ENCODE results near the gene TBCK.
"Not testable (repeated sequence)": the region's sequence is repeated elsewhere in the genome, so short reads cannot be mapped to it uniquely, and the experiment has no call there.

TBCK gene

GRCh38 chr4:106329041-106329618 lies 13.1 kb upstream of the TBCK start:
- TF ChIP-seq SPI1 (IDR thresholded peaks at IDR 0.05; ENCODE audit: low read depth, low read length), result no peak
- no peak for TF ChIP-seq POLR2AphosphoS5 (IDR thresholded peaks at IDR 0.05; ENCODE audit: low read depth, low read length)
- no peak for TF ChIP-seq TAF1 (IDR thresholded peaks at IDR 0.05; ENCODE audit: low read depth, low read length)
- TF ChIP-seq POU2F2 (IDR thresholded peaks at IDR 0.05; ENCODE audit: low read depth, low read length), result no peak
- no peak for TF ChIP-seq POLR2A (IDR thresholded peaks at IDR 0.05; ENCODE audit: low read depth, low read length)
- TF ChIP-seq PAX5 (IDR thresholded peaks at IDR 0.05; ENCODE audit: insufficient read depth, low read length, severe bottlenecking), result no peak
- FAIRE-seq (peak; percentile 75), DNase-seq (ENCODE audit: insufficient read length, low spot score) (no peak)

DNA sequence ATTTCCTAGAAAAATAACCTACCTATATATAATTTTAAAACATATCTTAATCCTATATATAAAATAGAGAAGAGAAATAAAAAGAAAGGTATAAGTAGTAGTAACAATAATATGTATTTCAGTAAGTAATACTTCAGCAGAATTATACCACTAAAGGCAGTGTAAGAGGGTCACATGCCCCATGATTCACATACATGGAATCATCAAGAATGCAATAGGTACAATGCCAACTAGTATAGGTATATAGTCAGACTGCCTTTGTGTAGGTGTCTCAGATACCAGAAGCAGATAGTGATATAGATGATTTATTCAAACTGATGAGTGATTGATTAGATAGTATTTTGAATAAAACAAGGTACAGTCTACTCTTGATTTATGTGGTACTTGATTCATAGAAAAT lies 9.8 kb upstream of the TBCK start:
- TF ChIP-seq POU2F2 (IDR thresholded peaks at IDR 0.05; ENCODE audit: low read depth, low read length), result no peak
- no peak for TF ChIP-seq PAX5 (IDR thresholded peaks at IDR 0.05; ENCODE audit: insufficient read depth, low read length, severe bottlenecking)
- no peak for TF ChIP-seq SPI1 (IDR thresholded peaks at IDR 0.05; ENCODE audit: low read depth, low read length)
- no peak for FAIRE-seq
- no peak for DNase-seq (ENCODE audit: insufficient read length, low spot score)

- TF ChIP-seq POLR2A (IDR thresholded peaks at IDR 0.05; ENCODE audit: low read depth, low read length) (no peak), PAX5 (IDR thresholded peaks at IDR 0.05; ENCODE audit: insufficient read depth, low read length, severe bottlenecking) (no peak), SPI1 (IDR thresholded peaks at IDR 0.05; ENCODE audit: low read depth, low read length) (no peak), POU2F2 (IDR thresholded peaks at IDR 0.05; ENCODE audit: low read depth, low read length) (no peak), POLR2AphosphoS5 (IDR thresholded peaks at IDR 0.05; ENCODE audit: low read depth, low read length) (no peak), TAF1 (IDR thresholded peaks at IDR 0.05; ENCODE audit: low read depth, low read length) (no peak)
- FAIRE-seq, result no peak
- no peak for DNase-seq (ENCODE audit: insufficient read length, low spot score)
These were observed 7.1 kb upstream of the TBCK start for GRCh38 chr4:106323119-106323518.

- DNase-seq (ENCODE audit: insufficient read length, low spot score); FAIRE-seq: not testable (repeated sequence)
These were observed 5.8 kb upstream of the TBCK start for GRCh38 chr4:106321814-106322213.

DNA sequence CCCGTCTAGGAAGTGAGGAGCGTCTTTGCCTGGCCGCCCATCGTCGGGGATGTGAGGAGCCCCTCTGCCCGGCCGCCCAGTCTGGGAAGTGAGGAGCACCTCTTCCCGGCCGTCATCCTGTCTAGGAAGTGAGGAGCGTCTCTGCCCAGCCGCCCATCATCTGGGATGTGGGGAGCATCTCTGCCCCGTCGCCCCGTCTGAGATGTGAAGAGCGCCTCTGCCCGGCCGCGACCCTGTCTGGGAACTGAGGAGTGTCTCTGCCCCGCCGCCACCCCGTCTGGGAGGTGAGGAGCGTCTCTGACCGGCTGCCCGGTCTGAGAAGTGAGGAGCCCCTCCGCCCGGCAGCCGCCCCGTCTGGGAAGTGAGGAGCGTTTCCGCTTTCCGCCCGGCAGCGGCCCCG lies 5.2 kb upstream of the TBCK start:
- not testable (repeated sequence) for DNase-seq (ENCODE audit: insufficient read length, low spot score); FAIRE-seq

- no peak for DNase-seq (ENCODE audit: insufficient read length, low spot score)
- TF ChIP-seq POLR2A (IDR thresholded peaks at IDR 0.05; ENCODE audit: low read depth, low read length) (no peak), POU2F2 (IDR thresholded peaks at IDR 0.05; ENCODE audit: low read depth, low read length) (no peak), SPI1 (IDR thresholded peaks at IDR 0.05; ENCODE audit: low read depth, low read length) (no peak), POLR2AphosphoS5 (IDR thresholded peaks at IDR 0.05; ENCODE audit: low read depth, low read length) (no peak), PAX5 (IDR thresholded peaks at IDR 0.05; ENCODE audit: insufficient read depth, low read length, severe bottlenecking) (no peak), TAF1 (IDR thresholded peaks at IDR 0.05; ENCODE audit: low read depth, low read length) (no peak)
- no peak for FAIRE-seq
These were observed 4.2 kb upstream of the TBCK start for GRCh38 chr4:106320235-106320634.

GRCh38 chr4:106318511-106318910 lies 2.5 kb upstream of the TBCK start:
- no peak for DNase-seq (ENCODE audit: insufficient read length, low spot score)
- no peak for FAIRE-seq
- no peak for TF ChIP-seq SPI1 (IDR thresholded peaks at IDR 0.05; ENCODE audit: low read depth, low read length)

DNA sequence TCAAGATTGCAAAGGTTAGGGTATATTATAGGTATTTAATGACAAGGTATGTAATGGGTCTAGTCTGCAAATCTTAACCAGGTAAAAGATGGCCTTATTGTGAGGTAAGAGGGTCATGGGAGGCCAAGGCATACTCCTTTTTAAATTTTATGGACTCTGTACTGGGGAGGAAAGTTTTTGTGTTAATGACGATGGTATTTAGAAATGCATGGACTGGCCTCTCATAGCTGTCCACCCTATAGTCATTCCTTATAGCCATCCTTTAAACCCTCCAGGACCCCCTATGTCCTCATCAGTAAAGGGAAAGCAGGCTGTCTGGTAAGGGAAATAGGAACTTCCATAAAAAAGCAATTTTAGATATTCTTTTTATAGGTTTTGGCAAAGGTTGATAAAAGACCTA lies 1.8 kb upstream of the TBCK start:
- FAIRE-seq (peak; percentile 23), DNase-seq (ENCODE audit: insufficient read length, low spot score) (no peak)
- TF ChIP-seq POLR2AphosphoS5 (IDR thresholded peaks at IDR 0.05; ENCODE audit: low read depth, low read length) (no peak), TAF1 (IDR thresholded peaks at IDR 0.05; ENCODE audit: low read depth, low read length) (no peak), POU2F2 (IDR thresholded peaks at IDR 0.05; ENCODE audit: low read depth, low read length) (no peak), PAX5 (IDR thresholded peaks at IDR 0.05; ENCODE audit: insufficient read depth, low read length, severe bottlenecking) (no peak), POLR2A (IDR thresholded peaks at IDR 0.05; ENCODE audit: low read depth, low read length) (no peak), SPI1 (IDR thresholded peaks at IDR 0.05; ENCODE audit: low read depth, low read length) (no peak)

GRCh38 chr4:106316773-106317409 lies 882 bp upstream of the TBCK start:
- TF ChIP-seq SPI1 (IDR thresholded peaks at IDR 0.05; ENCODE audit: low read depth, low read length) (no peak), POLR2A (IDR thresholded peaks at IDR 0.05; ENCODE audit: low read depth, low read length) (no peak), PAX5 (IDR thresholded peaks at IDR 0.05; ENCODE audit: insufficient read depth, low read length, severe bottlenecking) (no peak), POU2F2 (IDR thresholded peaks at IDR 0.05; ENCODE audit: low read depth, low read length) (no peak), POLR2AphosphoS5 (IDR thresholded peaks at IDR 0.05; ENCODE audit: low read depth, low read length) (no peak), TAF1 (IDR thresholded peaks at IDR 0.05; ENCODE audit: low read depth, low read length) (no peak)
- DNase-seq (ENCODE audit: insufficient read length, low spot score) (no peak), FAIRE-seq (no peak)

GRCh38 chr4:106315476-106315967 lies 487 bp downstream of the TBCK start:
- FAIRE-seq, result peak; percentile 43
- DNase-seq (ENCODE audit: insufficient read length, low spot score), result peak; percentile 2
- TF ChIP-seq POLR2AphosphoS5 (IDR thresholded peaks at IDR 0.05; ENCODE audit: low read depth, low read length), result no peak
- 0 out of 2 replicates have a peak, but pooled peaks have one; percentile 22 for TF ChIP-seq SPI1 (IDR thresholded peaks at IDR 0.05; ENCODE audit: low read depth, low read length)

DNA sequence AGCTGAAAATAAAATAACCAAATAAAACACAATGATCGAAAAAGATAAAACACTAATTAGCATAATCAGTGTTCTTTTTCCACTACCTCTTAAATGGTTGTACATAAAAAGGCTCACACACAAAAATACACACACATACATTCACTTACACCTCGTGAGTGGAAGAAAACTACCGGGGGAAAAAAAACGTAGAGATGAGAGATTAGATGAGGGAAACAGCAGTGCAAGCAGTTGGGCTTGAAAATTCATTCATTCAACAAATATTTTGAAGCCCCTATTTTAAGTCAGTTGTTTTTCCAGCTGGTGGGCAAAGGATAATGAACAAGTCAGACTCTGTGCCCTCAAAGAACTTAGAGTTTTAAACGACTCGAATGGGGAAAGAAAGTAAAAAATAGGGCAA lies 1.0 kb downstream of the TBCK start:
- no peak for TF ChIP-seq POU2F2 (IDR thresholded peaks at IDR 0.05; ENCODE audit: low read depth, low read length)
- no peak for TF ChIP-seq TAF1 (IDR thresholded peaks at IDR 0.05; ENCODE audit: low read depth, low read length)
- no peak for TF ChIP-seq SPI1 (IDR thresholded peaks at IDR 0.05; ENCODE audit: low read depth, low read length)
- TF ChIP-seq PAX5 (IDR thresholded peaks at IDR 0.05; ENCODE audit: insufficient read depth, low read length, severe bottlenecking), result no peak
- no peak for TF ChIP-seq POLR2AphosphoS5 (IDR thresholded peaks at IDR 0.05; ENCODE audit: low read depth, low read length)
- no peak for TF ChIP-seq POLR2A (IDR thresholded peaks at IDR 0.05; ENCODE audit: low read depth, low read length)
- FAIRE-seq, result no peak
- no peak for DNase-seq (ENCODE audit: insufficient read length, low spot score)
